Hepatic stellate cell (primary cell): ENCODE results near the gene MSANTD2.

Source experiments
- DNase-seq: peaks from one replicate; pipeline ENCODE4 v3.0.0; 2011; ENCODE audit warnings: low spot score

The MSANTD2 gene

DNA sequence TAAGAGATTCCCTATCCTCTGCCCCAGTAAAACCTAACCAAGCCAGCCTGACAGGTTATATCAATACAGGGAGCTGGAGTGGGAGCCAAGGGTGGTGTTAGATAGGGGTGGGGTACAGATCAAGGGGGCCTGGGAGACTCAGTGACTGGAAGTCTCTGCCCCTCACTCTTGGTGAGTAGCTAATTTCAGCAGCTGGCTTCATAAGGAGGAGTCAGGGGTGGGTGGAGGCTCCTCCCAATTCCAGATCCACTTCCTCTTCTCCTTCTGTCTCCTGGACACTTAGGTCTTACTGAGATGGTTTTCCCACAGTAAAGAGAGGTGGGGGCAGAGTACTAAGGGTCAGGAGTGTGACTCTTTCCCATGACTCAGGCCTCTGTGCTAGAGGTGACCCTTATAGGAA, 47.0 kb downstream of the MSANTD2 start:
- DNase-seq, result no peak

DNA sequence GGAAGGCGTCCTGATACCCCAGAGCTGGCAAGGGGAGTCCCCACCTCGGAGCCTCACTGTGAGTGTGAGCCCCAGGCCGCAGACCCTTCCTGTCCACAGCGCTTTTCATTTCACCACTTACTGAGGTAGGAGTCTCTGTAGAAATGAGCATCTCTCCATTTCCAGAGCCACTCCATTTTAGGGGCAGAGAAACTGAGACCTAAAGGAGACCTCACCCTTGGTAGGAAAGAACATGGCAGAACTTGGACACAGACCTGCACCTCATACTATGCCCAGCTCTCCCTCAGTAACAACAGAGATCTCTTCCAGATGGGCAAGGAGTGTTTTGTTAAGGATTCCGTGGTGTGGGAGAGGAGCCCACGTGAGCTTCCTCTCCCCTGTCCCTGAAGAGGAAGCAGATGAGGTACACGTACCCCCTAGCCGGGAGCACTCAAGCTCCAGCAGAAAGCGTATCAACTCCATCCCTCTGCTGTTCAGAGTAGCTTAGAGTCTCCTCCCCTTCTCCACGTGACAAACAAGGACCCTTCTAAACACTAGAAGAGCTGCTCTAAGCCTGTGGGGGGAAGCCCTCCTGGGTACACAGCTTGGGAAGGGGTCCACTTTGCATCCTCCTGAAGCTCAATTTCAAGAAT, 47.6 kb downstream of the MSANTD2 start:
- no peak for DNase-seq

DNA sequence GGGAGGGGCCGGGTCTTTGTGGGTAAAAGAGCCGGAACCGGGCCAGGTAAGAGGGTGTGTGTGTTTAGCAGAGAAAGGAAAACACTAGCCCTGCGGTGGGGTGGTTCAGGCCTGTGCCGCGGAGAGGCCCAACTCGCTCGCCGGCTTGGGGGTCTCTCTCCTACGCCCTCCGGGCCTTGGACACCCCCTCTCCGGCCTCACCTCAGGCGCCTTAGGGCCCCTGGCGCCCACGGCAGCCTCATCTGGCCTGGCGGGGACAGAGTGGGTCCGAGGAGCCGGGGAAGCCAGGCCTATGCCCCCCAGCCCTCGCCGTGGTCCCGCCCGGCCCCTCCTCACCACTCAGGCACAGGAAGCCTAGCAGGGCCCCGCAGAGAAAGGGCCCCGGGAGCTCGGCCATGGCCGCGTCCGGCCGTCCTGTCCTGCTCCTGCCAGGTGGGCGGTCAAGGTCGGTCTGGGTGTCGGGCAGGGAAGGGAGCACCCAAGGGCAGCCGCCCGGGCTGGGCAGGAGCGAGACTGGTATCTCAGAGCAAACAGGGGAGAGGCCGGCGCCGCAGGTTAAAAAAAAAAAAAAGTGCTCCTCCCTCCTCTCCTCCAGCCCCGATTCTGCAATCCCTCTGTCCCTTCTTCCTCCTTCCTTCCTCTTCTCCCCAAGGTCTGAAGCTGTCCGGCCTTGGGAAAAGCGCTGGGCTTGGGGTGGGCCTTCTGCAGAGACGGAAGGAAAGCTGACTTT, 48.3 kb downstream of the MSANTD2 start, which contains the start of gene VSIG2:
Gene VSIG2 (minus strand): TSS at position 515 of the 730 bp plus-strand sequence. CDS start 118 bp downstream, at position 397.
- DNase-seq, result no peak

DNA sequence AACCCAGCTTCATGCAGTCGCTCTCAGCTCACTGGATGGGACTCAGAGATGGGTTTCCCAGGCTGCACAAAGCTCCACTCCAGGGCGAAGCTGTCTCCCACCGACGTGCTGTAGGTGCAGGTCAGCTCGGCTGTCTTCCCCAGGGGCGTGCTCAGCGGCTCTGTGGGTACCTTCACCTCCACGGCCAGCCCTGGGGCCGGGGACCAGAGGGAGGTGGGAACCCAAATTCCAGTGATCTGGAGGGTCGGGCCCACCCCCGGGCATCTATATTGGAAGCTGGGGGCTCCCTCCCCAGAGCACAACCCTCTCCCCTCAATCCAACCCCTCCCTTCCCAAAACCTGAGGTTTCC, 48.8 kb downstream of the MSANTD2 start:
- DNase-seq, result no peak

DNA sequence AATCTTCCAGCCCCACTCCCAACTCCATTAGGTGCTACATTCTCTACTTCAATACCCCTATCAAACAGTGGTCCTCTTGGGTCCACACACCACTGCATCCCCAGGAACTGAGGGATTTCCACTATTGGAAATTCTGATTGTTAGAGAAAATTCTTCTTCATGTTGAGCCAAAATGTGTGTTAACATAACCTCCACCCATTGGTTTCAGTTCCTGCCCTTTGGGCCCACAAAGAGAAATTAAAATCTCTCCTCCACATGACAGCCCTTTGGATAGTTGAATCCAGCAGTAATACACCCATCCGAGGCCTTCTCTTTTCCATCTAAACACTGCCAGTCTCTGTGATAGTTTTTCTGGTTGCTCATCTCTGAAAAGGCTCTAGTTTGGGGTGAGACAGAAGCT, 50.3 kb downstream of the MSANTD2 start:
- DNase-seq, result no peak

DNA sequence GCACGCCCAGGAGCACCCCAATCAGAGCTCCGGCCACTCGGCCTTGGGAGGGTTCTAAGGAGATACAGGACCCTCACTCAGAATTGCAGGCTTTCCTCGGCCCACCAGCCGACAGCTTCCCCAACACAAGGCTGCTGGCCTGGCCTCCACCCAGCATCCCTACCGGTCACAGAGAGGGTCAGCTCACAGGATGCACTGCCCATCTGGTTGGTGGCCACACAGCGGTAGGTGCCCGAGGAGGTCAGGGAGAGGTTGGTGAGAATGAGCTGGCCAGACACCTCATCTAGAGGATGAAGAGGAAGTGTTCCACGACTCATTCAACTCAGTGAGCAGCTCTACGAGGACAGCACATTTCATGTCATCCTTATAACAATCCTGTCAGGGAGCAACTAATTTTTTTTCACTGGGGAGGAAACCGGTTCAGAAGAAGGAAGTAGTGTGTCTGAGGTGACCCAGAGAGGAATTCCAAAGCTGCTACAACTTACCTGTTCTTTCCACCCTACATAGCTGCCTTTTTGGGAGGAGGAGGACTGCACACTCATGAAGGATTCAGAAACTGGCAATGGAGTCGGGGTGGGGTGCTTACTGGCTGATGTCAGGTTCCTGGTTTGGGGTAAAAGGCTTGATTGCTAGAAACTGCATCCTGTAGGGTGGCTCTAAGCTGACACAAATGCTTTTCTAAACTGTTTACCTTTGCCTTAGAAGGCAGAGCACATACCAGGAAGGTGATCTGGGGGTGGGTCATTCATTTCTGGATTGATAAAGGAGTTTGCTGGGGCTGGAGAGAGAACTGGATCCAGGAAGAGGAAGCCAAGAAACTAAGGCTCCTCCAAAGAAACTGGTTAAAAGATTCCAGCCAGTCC, 51.5 kb downstream of the MSANTD2 start:
- DNase-seq, result no peak

DNA sequence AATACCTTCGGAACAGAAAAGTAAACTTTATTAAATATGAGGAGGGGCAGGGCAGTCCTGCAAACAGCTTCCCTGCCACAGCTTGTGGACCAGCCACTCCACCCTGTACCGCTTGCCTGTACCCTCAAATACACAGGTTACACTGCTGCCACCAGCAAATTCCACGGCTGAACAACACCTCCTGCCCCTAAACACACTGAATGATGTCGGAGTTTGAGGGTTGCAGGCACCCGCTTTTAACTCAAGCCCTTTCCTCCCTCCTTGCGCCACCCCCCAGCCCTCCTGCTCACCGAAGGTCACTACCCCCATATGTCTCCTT, 52.1 kb downstream of the MSANTD2 start:
- no peak for DNase-seq

DNA sequence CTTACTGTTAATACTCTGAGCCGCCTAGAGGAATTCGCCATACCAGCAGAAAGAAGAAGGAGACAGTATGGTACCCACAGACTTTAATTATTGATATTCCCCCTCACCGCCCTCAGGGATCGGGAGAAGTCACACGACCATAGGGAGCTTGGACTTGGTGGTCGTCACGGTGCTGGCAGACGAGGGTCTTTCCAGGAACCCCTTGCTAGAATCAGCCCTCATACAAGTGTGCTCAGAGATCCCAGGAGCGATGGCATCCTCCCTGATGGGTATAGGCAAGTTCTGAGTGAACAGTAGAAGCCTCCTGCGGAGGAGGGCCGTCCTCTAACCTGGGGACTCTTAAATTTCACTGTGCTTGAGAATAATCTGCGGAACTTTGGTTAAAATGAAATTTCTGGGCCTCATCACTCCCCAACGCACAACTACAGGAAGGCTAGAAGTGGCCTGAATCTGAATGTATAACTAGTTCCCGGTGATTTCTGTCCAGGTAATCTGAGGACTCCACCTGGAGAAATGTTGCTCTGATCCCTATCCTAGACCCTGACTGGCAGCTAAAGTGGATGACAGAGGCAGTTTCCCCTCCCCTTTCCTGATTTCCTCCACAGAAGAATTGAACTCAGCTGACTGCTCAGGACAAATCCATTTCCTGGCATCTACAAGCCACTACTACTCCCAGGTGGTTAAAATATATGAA, 52.7 kb downstream of the MSANTD2 start:
- no peak for DNase-seq

DNA sequence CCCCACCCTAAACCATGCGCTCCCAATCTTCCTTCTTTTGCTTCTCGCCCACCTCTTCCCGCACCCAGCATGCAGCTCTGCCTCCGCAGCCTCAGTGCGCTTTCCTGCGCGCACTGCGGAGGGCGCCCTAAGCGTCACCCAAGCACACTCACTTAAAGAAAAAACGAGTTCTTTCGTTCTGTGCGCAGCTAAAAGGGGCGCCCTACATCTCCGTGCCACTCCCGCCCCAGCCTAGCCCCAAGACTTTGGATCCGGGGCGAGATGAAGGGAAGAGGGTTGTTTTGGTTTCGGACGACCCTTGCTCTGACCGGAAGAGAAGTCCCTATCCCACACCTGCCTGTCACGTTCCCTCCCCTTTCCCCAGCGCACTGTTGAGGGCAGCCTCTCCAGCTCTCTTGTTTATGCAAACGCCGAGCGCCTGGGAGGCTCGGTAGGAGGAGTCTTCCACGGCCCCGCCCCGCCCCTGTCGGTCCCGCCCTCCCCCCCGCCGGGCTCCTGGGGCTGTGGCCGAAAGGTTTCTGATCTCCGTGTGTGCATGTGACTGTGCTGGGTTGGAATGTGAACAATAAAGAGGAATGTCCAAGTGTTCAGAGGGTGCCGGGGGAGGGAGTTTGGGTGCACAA, 53.5 kb downstream of the MSANTD2 start:
- peak; percentile 96 for DNase-seq

DNA sequence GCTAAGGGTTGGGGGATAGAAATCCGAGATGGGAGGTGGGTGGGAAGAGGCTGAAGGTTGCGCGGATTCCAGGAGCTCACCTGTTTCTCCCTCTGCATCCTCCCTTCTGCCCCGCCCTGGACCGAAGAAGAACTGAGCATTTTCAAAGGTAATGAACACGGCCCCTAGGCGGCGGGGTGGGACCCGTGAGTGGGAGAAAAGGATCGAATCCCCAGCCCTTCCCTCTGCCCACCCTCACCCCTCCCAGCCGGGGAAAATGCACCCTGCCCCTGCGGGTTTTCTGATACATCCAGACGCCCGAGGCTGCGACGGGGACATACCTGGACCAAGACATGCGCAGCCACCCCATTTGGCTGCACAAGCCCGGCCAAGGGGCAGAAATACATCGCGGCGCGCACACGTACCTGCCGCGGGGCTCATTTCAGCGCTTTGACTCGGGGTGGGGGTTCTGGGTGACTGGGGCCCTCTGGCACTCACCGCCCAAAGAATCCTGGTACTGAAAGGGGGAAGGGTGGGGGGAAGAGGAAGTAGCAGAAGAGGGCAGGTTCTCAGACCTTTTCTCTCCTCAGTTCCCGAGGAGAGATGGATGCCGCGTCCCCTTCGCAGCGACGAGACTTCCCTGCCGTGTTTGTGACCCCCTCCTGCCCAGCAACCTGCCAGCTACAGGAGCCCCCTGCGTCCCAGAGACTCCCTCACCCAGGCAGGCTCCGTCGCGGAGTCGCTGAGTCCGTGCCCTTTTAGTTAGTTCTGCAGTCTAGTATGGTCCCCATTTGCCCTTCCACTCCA, 54.2 kb downstream of the MSANTD2 start:
- no peak for DNase-seq

DNA sequence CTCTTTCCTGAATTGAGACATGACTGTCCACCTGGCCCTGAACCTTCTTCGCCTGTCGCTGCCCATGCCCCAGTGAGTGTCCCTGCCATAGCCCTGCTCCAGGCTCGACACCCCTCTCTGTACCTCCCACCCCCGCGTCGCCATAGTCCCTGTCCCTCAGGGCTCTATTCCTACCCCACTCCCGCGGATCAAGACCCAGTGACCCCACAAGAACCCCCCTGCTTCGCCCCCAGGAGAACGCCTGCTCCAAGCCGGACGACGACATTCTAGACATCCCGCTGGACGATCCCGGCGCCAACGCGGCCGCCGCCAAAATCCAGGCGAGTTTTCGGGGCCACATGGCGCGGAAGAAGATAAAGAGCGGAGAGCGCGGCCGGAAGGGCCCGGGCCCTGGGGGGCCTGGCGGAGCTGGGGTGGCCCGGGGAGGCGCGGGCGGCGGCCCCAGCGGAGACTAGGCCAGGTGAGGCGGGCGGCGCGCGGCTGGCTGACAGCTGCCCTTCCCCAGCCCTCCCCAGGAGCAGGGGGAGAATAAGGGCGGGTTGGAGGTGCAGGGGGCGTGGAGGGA, 54.9 kb downstream of the MSANTD2 start:
- DNase-seq, result no peak

DNA sequence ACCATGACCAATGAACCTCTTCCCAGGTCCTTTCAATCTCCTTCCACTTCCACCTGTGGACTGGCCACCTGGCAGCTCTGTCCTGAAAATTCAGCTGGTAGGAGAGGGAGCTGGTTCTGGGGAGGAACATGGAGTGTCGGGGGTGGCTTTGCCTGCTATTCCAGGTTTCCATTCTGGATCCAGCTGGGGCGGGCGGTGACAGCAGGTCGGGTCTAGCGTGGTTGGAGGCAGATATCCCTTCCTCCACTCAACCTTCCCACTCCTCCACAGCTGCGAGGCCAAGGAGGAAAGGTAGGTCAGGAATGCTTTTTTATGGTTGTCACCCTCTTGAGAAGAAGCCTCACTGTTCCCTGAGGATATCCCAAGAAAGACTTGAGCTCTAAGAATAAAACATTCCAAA, 57.2 kb downstream of the MSANTD2 start:
- DNase-seq, result no peak

DNA sequence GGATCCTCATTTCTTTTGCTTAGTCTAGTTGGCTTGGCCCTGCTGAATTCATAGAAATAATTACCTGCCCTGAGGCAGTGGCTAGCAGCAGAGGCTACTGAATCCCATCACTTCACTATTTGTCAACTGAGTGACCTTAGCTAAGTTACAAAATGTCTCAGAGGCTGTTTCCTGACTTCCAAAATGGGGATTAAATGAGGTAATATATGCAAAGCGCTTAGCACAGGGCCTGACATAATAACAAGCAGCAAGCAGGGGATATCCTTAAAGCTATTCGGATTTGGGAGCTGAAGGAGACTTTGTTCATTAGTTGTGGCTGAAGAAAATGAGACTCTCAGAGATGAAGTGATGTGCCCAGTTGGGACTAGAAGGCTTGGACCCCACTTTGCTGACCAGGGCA, 57.7 kb downstream of the MSANTD2 start:
- DNase-seq, result no peak

DNA sequence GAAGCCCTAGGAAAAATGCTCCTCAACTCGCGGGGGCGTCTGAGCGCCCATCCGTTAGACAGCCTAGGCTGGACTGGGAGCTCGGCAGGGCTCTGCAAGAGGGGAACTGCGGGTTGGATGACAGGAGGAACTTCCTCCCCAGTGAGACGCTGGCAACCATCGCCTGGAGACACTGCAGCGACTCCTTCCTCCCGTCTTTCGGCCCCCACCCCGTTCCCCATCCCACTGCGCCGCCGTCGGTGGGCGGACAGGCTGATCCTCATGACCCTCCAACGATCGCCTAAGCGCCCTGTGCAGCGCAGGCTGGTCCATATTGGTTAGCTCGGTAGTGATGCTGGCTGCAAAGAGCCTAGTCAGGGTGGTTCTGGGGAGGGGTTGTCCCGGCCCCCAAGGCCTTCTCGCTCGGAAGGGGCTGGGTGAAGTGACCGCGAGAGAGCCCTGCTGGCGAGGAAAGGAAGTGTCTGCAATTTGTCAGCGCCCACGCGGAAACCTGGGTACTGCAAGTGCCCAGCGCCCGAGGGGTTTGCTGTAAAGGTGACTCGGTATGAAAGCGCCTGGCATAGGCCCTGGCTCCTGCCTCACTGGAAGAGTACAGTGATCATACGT, 59.8 kb downstream of the MSANTD2 start:
- DNase-seq, result no peak

DNA sequence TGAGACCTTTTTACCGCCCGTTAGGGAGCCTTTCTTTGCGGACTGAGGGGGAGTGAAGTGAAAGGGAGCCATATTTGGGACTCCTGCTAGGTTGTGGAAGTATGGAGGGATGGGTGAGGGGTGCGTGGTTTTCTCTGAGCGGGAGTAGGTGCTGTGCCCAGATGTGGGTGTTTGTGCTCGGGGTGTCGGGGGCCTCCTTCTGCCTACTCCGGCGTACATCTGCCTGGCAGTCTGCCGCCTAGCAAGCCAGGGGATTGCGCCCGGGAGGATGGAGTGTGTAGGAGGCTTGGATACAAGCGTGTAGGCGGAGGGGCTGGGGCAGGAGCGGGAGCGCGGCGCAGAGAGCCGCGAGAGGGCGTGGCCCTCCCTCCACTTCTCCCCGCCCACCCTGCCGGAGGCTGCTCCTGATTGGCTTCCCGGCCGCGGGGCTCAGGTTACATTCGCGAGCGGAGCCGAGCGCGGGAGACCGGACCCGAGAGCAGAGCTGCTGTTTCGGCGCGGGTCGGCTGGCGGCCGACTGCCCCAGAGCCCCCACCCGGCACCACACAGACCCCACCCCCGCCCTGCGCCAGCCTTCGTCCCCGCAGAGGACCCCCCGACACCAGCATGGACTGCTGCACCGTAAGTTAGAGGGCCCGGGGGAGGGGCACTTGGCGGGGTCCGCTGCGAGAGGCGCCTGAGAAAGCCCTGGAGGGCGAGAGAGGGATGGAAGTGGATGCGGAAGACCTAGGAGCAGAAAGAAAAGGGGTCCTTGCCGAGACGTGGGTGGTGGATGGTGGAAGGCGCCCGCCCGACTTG, 60.5 kb downstream of the MSANTD2 start, which contains the start of gene NRGN:
Gene NRGN (plus strand): TSS at position 464 of the 798 bp plus-strand sequence. CDS start 143 bp downstream, at position 607.
- peak; percentile 98 for DNase-seq

DNA sequence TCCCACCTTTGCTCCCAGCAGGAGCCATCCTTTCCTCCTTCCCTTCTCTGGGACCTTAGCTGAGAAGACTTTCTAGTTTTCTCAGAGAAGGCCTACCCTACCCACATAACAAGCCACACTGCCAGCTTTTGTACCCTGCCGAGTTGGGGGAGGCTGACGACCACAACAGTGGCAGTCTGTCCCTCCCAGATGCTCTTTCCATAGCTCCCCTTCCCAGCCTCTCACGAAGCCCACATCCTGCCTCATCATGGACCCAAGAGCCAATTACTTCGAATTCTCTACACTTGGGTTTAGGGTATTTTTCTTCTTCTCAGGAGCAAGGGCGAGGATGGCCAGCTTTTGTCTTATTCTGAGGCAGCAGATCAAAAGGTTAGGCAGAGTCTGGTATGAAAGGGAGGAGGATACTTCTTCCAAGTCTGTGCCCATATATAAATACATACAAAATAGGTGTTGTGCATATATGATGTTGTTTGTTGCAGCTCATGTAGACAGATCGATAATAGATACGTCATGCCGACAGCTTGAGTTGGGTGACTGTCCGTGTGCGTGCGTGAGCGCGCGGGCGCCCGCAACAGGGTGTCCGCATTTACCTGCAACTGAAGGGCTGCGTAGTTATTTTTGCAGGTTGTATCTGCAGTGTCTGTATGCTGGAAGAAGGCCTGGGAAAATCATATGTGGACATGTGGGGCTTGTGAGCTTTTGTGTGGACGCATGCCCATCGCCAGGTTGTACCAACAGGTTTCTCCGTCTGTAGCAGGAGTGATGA, 61.3 kb downstream of the MSANTD2 start:
- DNase-seq, result no peak

DNA sequence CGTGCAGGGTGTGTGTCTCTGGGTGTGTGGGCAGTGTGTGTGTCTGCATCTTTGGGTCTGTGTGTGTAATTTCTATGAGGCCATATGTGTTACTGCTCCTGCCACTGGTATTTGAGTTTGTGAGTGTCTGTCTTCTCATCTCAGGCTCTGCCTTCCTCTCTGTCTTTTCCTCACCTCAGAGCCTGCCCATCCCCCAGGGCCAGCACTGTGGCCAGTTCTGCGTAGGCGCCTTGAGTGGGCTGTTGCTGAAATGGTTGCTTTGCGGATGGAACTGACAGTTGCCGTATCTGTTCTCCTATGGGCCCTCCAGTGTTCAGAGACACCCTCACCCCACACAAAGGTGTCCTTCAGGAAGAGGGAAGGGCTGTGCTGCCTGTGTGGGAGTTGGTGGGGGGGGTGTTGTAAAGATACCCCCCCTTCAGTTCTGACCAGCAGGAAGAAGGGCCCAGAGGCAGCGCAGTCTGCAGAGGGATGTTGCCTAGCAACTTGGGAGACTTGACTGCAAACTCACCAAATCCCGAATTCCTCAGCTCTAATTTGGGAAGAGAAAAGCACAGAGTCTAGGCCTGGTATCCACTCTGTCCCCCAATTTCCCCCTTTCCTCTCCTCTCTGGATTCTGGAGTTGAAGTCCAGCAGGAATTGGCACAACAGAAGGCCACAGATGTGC, 62.4 kb downstream of the MSANTD2 start:
- no peak for DNase-seq

DNA sequence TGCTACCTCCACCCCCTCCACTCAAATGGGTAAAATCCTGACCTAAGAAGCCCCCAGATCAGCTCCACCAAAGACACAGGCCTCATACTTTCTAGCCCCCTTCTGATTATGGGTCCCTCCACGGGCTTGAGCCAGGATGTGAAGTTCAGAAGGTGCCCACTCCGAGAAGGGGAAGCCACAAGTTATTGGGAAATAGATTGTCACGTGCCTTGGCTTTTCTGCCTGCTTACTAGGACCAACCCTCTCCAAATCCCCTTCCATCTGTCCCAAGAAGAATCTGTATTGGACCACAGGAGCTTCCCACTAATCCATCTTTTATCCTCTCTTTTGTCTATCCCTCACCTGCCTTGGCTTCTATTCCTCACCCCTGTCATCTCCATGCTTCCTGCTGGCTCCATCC, 63.5 kb downstream of the MSANTD2 start:
- DNase-seq, result no peak
